HepG2 (cell line): ENCODE measurements around the gene PRDM10. TPM values are rescaled to one million over a fixed set of nuclear protein-coding genes. Genes with fewer than 3 reads are reported as not detected.
"Not testable (repeated sequence)": the region's sequence is repeated elsewhere in the genome, so short reads cannot be mapped to it uniquely, and the experiment has no call there.

ENCODE experiments used
- ATAC-seq: fragments of 200-7000 bp; cut with Tn5 transposase; 3 replicates; pipeline ENCODE4 v1.9.1; 2020; ENCODE audit warnings: mild to moderate bottlenecking, moderate library complexity
- BruUV-seq: library from RNA; stranded (reverse); fragments of 400-500 nt; replicated peaks from 2 replicates; lab custom pipeline; 2021; lab: Mats Ljungman, UMichigan
- CTCF ChIA-PET: fragments of 300-600 bp; formaldehyde crosslinking; extraction: SDS; loops from one replicate; lab custom pipeline; 2021; ENCODE audit warnings: low total read pairs, inconsistent platforms, low intra/inter-chr PET ratio; lab: Yijun Ruan, JAX
- POLR2A ChIA-PET: fragments of 350-600 bp; sonication (Branson Sonifier 250); formaldehyde crosslinking; loops from one replicate; lab custom pipeline; 2020; ENCODE audit warnings: antibody characterized with exemption, inconsistent platforms; lab: Yijun Ruan, JAX
- DNase-seq: peaks from one replicate; pipeline ENCODE4 v3.0.0-alpha.2; 2015; ENCODE audit warnings: low spot score
- FAIRE-seq: peaks from 3 replicates; lab custom pipeline; 2011; peaks lifted over from hg19 to GRCh38; lab: Jason Lieb, UNC
- H2AFZ ChIP-seq: one replicate; pipeline ENCODE4 v1.6.1; 2011; ENCODE audit warnings: low read length, inconsistent platforms
- H3K27ac ChIP-seq: fragments of 300-600 bp; 3 replicates; pipeline ENCODE4 v1.8.0; 2011; ENCODE audit warnings: mixed run types, mild to moderate bottlenecking, mixed read lengths, low read length, inconsistent platforms; ENCODE audit not compliant: insufficient read depth; ENCODE audit errors: extremely low read length
- H3K27me3 ChIP-seq, 2 experiments: fragments of 200-600 bp in 1 of 2; 2 replicates in 1 of 2; 3 replicates in 1 of 2; pipeline versions ENCODE4 v1.6.0 to v1.8.0; 2011; ENCODE audit warnings: low read length in 2 of 2, mild to moderate bottlenecking in 2 of 2, moderate library complexity in 2 of 2, inconsistent platforms in 1 of 2; ENCODE audit not compliant: insufficient read depth in 2 of 2, control insufficient read depth in 1 of 2
- H3K36me3 ChIP-seq, 2 experiments: fragments of 200-600 bp in 1 of 2; replicated peaks in 1 of 2; 2 replicates in 1 of 2; 3 replicates in 1 of 2; pipeline versions ENCODE4 v1.5.1 to v1.8.0; 2011; ENCODE audit warnings: low read length in 2 of 2, inconsistent platforms in 1 of 2; ENCODE audit not compliant: insufficient read depth in 2 of 2, control insufficient read depth in 1 of 2
- H3K4me1 ChIP-seq: 2 replicates; pipeline ENCODE4 v1.5.1; 2012; ENCODE audit warnings: low read length, inconsistent platforms; ENCODE audit not compliant: insufficient read depth
- H3K4me2 ChIP-seq: 2 replicates; pipeline ENCODE4 v1.6.0; 2011; ENCODE audit warnings: low read depth, low read length, inconsistent platforms
- H3K4me3 ChIP-seq, 3 experiments: fragments of 200-600 bp in 1 of 3; sonication (generic), shearing (Covaris generic) in 1 of 3; replicated peaks in 1 of 3; 2 replicates each; pipeline ENCODE4 v1.5.1; 2011 to 2016; ENCODE audit warnings: low read length in 3 of 3, inconsistent platforms in 2 of 3, low read depth in 2 of 3, mild to moderate bottlenecking in 2 of 3, control low read depth in 1 of 3, mixed read lengths in 1 of 3; ENCODE audit not compliant: insufficient read depth in 1 of 3
- H3K79me2 ChIP-seq: one replicate; pipeline ENCODE4 v1.6.1; 2011; ENCODE audit warnings: low read length, inconsistent platforms; ENCODE audit not compliant: insufficient read depth
- H3K9ac ChIP-seq: 2 replicates; pipeline ENCODE4 v1.6.0; 2011; ENCODE audit warnings: mild to moderate bottlenecking, low read depth, low read length, inconsistent platforms; ENCODE audit not compliant: insufficient read depth
- H3K9me3 ChIP-seq: 2 replicates; pipeline ENCODE4 v1.5.1; 2012; ENCODE audit warnings: mild to moderate bottlenecking, low read length
- H4K20me1 ChIP-seq: 2 replicates; pipeline ENCODE4 v1.6.0; 2011; ENCODE audit warnings: inconsistent platforms, mild to moderate bottlenecking, low read length, moderate library complexity; ENCODE audit not compliant: insufficient read depth
- ARHGAP35 ChIP-seq: sonication (generic); formaldehyde crosslinking; IDR thresholded peaks from 2 replicates; pipeline ENCODE4 v1.9.0; 2022; ENCODE audit warnings: mild to moderate bottlenecking, inconsistent platforms, moderate library complexity, missing genetic modification reagents, borderline replicate concordance
- GATA4 ChIP-seq: sonication (generic); IDR thresholded peaks from 2 replicates; pipeline ENCODE4 v1.6.1; 2016; ENCODE audit warnings: antibody characterized with exemption, low read depth, borderline replicate concordance
- HMG20B ChIP-seq: conservative IDR thresholded peaks from 2 replicates; pipeline ENCODE4 v1.6.1; 2016; ENCODE audit warnings: missing genetic modification reagents, missing compliant biosample characterization
- KDM6A ChIP-seq: IDR thresholded peaks from 2 replicates; pipeline ENCODE4 v1.6.1; 2016; ENCODE audit warnings: low read depth
- KLF15 ChIP-seq: sonication (generic); formaldehyde crosslinking; IDR thresholded peaks from 2 replicates; pipeline ENCODE4 v1.8.1; 2023; ENCODE audit warnings: borderline replicate concordance, mild to moderate bottlenecking, inconsistent platforms, missing genetic modification reagents, mixed read lengths
- MAFF ChIP-seq: IDR thresholded peaks from 2 replicates; pipeline ENCODE4 v1.6.1; 2011; ENCODE audit warnings: low read depth, low read length, improper control_type of control experiment
- NBN ChIP-seq: fragments of 450-650 bp; conservative IDR thresholded peaks from 2 replicates; pipeline ENCODE4 v1.6.1; 2017
- NFE2 ChIP-seq: sonication (generic); formaldehyde crosslinking; IDR thresholded peaks from 2 replicates; pipeline ENCODE4 v1.4.0; 2020; ENCODE audit warnings: missing genetic modification reagents
- SRF ChIP-seq: IDR thresholded peaks from 2 replicates; pipeline ENCODE4 v1.6.1; 2011; ENCODE audit warnings: mild to moderate bottlenecking, low read depth, low read length, moderate library complexity
- THAP11 ChIP-seq: IDR thresholded peaks from 2 replicates; pipeline ENCODE4 v1.6.1; 2016; ENCODE audit warnings: missing biosample characterization, missing genetic modification reagents
- TRIM24 ChIP-seq: sonication (generic); formaldehyde crosslinking; IDR thresholded peaks from 2 replicates; pipeline ENCODE4 v1.8.0; 2022; ENCODE audit warnings: mild to moderate bottlenecking, missing genetic modification reagents
- ZFY ChIP-seq: sonication (generic); formaldehyde crosslinking; IDR thresholded peaks from 2 replicates; pipeline ENCODE4 v1.4.0; 2020; ENCODE audit warnings: missing genetic modification reagents
- ZNF12 ChIP-seq: sonication (generic); formaldehyde crosslinking; IDR thresholded peaks from 2 replicates; pipeline ENCODE4 v1.5.0; 2020; ENCODE audit warnings: missing genetic modification reagents
- ZNF431 ChIP-seq: sonication (generic); formaldehyde crosslinking; IDR thresholded peaks from 2 replicates; pipeline ENCODE4 v1.9.0; 2022; ENCODE audit warnings: missing genetic modification reagents, low read depth, mild to moderate bottlenecking, borderline replicate concordance
- ZNF547 ChIP-seq: sonication (generic); formaldehyde crosslinking; IDR thresholded peaks from 2 replicates; pipeline ENCODE4 v1.5.1; 2020; ENCODE audit warnings: mild to moderate bottlenecking, missing genetic modification reagents
- WGBS: methylation state at CpG from one replicate; pipeline ENCODE4 v1.1.6; 2017; ENCODE audit warnings: low lambda C conversion rate; 5-methylcytosine and 5-hydroxymethylcytosine counted together
- in situ Hi-C: cut with HindIII; loops from 2 replicates; pipeline ENCODE4 v1.10.0; 2017; ENCODE audit warnings: low pct_unique_long_range_greater_than_20kb; ENCODE audit not compliant: extremely low pct_ligation_motif_present
- intact Hi-C: fragments of 100-400 bp; cut with micrococcal nuclease; formaldehyde crosslinking; loops from one replicate; pipeline ENCODE4 v1.10.0; 2022; ENCODE audit not compliant: unreplicated experiment
- polyA plus RNA-seq, 8 experiments: library from polyadenylated mRNA; depleted of rRNA in 3 of 8; stranded (reverse) in 7 of 8; unstranded in 1 of 8; fragments of >200 nt; fragmentation: Illumina TruSeq in 4 of 8; extraction: Trizol in 4 of 8; gene quantifications; 2 replicates each; pipeline versions ENCODE4 v1.2.1 to v1.2.3, GENCODE V29; 2011 to 2016; ENCODE audit warnings: low read depth in 4 of 8, missing spikeins in 1 of 8, mixed read lengths in 1 of 8; ENCODE audit not compliant: insufficient read depth in 1 of 8
- total RNA-seq, 5 experiments: library from RNA; depleted of rRNA; stranded (reverse); fragments of >200 nt; fragmentation: Illumina TruSeq; extraction: Trizol; gene quantifications; 2 replicates each; pipeline ENCODE4 v1.2.3, GENCODE V29; 2016; ENCODE audit warnings: low read depth in 1 of 5
- TF ChIP-seq, protein P1 (sequence below): sonication (generic); formaldehyde crosslinking; conservative IDR thresholded peaks from 2 replicates; pipeline ENCODE4 v1.4.0; 2020; ENCODE audit warnings: missing genetic modification reagents
- TF ChIP-seq, protein P2 (sequence below): sonication (generic); formaldehyde crosslinking; conservative IDR thresholded peaks from 2 replicates; pipeline ENCODE4 v1.4.0; 2020; ENCODE audit warnings: missing genetic modification reagents
- TF ChIP-seq, protein P3 (sequence below): sonication (generic); formaldehyde crosslinking; IDR thresholded peaks from 2 replicates; pipeline ENCODE4 v1.5.0; 2020; ENCODE audit warnings: missing genetic modification reagents

PRDM10 gene
- total and polyA plus RNA-seq, 2 of the 13 experiments (the other 11 are each of a cell fraction or from before 2014, with no cell fraction given), result 5.7 to 5.8 TPM

DNA sequence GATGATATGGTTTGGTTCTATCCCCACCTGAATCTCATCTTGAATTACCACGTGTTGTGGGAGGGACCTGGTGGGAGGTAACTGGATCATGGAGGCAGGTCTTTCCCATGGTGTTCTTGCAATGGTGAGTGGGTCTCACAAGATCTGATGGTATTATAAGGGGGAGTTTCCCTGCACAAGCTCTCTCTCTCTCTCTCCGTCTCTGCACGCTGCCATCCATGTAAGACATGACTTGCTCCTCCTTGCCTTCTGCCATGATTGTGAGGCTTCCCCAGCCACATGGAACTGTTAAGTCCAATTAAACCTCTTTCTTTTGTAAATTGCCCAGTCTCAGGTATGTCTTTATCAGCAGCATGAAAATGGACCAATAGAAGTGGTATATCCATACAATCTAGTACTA, 13.2 kb upstream of the PRDM10 start:
- BruUV-seq, H3K4me3 ChIP-seq, H3K9ac ChIP-seq, intact Hi-C loops, H2AFZ ChIP-seq, H3K27ac ChIP-seq, H4K20me1 ChIP-seq, H3K4me1 ChIP-seq, in situ Hi-C loops, H3K27me3 ChIP-seq, H3K36me3 ChIP-seq, H3K79me2 ChIP-seq, DNase-seq, H3K9me3 ChIP-seq, POLR2A ChIA-PET, ATAC-seq, CTCF ChIA-PET, FAIRE-seq, H3K4me2 ChIP-seq: not testable (repeated sequence)
- 85% methylated on average over 3 of the region's 3 CpGs for WGBS
- TF ChIP-seq ZNF431 (CRISPR knock-in tag), result 0 out of 2 replicates have a peak, but pooled peaks have one; percentile 63

DNA sequence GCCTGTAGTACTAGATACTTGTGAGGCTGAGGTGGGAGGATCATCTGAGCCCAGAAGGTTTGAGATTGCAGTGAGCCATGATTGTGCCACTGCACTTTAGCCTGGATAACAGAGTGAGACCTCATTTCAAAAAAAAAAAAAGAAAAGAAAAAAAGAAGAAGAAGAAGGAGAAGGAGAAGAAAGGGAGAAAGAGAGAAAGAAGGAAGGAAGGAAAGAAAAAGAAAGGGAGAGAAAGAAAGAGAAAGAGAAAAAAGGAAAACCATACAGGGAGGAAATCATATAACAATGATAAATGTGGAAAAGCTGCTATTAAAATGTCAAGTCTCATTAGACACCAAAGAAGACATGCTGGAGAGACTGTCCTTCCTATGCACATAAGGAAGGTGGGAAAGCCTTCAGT, 5.7 kb upstream of the PRDM10 start:
- intact Hi-C loops (no loop called here), in situ Hi-C loops (no loop called here)
- ChIA-PET POLR2A (interaction anchor here (0.6 kb wide), 1 partner anchor 47 kb away, joined by 3 read pairs; no protein-coding TSS in a partner anchor), CTCF (no interaction called here)
- Histone ChIP-seq H3K36me3 (no peaks in the 10 kb centered on the region), H3K9me3 (no peaks in the 10 kb centered on the region), H3K79me2 (no peaks in the 10 kb centered on the region), H3K9ac (no peak overlapping the region), H3K4me3 (no peak overlapping the region), H3K4me1 (peaks cover 16% of the 10 kb centered on the region), H3K27ac (no peak overlapping the region), H3K4me2 (no peak overlapping the region), H4K20me1 (no peaks in the 10 kb centered on the region), H3K27me3 (no peaks in the 10 kb centered on the region), H2AFZ (no peak overlapping the region)
- DNase-seq, result no peak
- no TSS peak for BruUV-seq
- no peak for FAIRE-seq
- no peak for ATAC-seq
- no peak for TF ChIP-seq GATA4
- no peak for TF ChIP-seq MAFF
- TF ChIP-seq NBN, result no peak
- no peak for TF ChIP-seq ARHGAP35
- TF ChIP-seq, protein P1, sequence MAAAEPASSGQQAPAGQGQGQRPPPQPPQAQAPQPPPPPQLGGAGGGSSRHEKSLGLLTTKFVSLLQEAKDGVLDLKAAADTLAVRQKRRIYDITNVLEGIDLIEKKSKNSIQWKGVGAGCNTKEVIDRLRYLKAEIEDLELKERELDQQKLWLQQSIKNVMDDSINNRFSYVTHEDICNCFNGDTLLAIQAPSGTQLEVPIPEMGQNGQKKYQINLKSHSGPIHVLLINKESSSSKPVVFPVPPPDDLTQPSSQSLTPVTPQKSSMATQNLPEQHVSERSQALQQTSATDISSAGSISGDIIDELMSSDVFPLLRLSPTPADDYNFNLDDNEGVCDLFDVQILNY, result no peak
- no peak for TF ChIP-seq ZNF547 (CRISPR knock-in tag)
- TF ChIP-seq SRF, result no peak
- no peak for TF ChIP-seq THAP11 (CRISPR knock-in tag)
- TF ChIP-seq ZFY (CRISPR knock-in tag), result no peak
- no peak for TF ChIP-seq NFE2 (CRISPR knock-in tag)
- TF ChIP-seq KDM6A (CRISPR knock-in tag), result no peak
- TF ChIP-seq, protein P2, sequence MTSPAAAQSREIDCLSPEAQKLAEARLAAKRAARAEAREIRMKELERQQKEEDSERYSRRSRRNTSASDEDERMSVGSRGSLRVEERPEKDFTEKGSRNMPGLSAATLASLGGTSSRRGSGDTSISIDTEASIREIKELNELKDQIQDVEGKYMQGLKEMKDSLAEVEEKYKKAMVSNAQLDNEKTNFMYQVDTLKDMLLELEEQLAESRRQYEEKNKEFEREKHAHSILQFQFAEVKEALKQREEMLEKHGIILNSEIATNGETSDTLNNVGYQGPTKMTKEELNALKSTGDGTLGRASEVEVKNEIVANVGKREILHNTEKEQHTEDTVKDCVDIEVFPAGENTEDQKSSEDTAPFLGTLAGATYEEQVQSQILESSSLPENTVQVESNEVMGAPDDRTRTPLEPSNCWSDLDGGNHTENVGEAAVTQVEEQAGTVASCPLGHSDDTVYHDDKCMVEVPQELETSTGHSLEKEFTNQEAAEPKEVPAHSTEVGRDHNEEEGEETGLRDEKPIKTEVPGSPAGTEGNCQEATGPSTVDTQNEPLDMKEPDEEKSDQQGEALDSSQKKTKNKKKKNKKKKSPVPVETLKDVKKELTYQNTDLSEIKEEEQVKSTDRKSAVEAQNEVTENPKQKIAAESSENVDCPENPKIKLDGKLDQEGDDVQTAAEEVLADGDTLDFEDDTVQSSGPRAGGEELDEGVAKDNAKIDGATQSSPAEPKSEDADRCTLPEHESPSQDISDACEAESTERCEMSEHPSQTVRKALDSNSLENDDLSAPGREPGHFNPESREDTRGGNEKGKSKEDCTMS (CRISPR knock-in tag), result no peak
- TF ChIP-seq, protein P3, sequence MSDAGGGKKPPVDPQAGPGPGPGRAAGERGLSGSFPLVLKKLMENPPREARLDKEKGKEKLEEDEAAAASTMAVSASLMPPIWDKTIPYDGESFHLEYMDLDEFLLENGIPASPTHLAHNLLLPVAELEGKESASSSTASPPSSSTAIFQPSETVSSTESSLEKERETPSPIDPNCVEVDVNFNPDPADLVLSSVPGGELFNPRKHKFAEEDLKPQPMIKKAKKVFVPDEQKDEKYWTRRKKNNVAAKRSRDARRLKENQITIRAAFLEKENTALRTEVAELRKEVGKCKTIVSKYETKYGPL (CRISPR knock-in tag), result no peak
- no peak for TF ChIP-seq KLF15 (CRISPR knock-in tag)
- TF ChIP-seq HMG20B (CRISPR knock-in tag), result no peak
- no peak for TF ChIP-seq TRIM24 (CRISPR knock-in tag)
- no peak for TF ChIP-seq ZNF12 (CRISPR knock-in tag)
